NCI-H748 (cell line): ENCODE measurements around the gene CRYL1.

ENCODE experiments used
- DNase-seq: peaks from one replicate; lab custom pipeline; 2025; ENCODE audit not compliant: unreplicated experiment; lab: John Stamatoyannopoulos, UW

The CRYL1 gene

DNA sequence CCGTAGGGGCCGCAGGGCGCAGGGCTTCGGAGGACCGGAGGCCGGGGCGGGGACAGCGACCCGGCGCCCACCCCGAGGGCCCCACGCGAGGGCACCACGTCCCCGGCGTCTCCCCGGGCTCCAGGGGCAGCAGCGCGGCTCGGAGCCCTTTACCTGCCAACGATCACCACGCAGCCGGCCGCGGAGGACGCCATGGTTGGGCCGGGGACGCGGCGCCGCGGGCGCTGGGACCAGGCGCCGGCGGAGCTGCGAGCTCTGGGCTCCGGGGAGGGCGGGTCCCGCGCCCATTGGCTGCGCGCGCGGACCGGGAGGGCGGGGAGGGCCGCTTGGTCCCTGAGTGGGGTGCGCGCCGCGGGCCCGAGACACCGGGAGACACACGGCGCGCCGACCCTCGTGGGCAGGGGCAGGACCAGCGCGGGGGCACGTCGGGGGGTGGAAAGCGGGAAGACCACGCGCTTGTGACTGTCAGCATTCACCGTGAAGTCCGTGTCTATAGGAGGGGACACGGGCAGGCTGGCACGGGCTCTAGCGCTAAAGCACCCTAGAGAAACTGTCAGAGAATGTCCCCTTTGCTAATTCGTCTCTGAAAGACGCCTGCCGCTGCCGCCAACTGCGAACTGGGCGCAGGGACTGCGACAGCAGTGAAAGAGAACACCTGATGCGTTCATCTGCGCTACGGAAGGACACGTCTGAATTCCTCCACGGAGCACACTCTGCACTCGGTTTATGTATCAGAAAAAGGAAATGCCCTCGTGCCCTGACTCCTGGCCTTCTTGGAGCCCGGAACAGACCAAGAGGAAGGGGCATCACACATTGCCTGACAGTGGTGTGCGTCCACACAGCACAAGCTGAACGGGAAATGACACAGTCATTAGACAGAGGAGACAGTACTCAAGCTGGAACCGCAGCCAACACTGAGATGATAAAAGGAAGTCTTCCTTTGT lies at the start of gene CRYL1:
Gene CRYL1, minus strand, starts transcription at position 257 of the 944 bp plus-strand sequence. Its CDS starts 63 bp downstream, at position 194.
- DNase-seq, result peak; percentile 92

DNA sequence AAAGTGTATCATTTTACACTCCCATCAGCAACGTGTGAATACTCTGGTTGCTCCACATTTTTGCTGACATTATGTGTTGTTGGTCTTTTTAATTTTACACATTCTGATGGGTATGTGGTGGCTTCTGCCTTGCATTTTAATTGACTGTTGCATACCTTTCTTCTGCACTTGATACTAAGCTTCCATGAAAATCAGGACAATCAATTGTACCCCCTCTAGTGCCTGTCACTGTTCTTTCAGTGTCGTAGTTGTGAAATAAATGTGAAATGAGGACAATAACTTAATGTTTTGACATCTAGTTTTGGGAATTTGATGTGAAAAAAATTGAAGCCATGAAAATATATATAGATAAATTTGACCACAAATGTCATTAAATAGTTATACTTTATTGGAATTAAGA lies 48.0 kb upstream of the CRYL1 start:
- DNase-seq, result no peak

- DNase-seq, result no peak
Observed at GRCh38 chr13:20573186-20573585, 47.5 kb upstream of the CRYL1 start.

DNA sequence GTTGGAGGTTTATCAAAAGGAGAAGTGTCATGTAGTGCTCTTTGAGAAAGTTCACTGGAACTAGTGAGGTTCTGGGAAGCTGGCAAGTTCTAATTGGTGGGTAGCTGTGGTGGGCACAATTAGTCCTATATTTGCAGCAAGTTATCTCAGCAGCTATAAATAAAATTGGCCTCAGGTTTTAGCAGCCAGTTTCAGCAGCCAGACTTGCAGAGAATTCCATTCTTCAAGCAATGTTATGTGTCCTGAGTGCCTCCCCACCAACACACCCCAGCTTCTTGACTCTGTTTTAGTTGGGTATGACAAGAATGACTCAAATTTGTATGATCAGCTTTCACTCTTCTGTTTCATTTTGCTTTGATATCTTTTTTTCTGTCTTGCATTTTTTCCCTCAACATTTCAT lies 46.0 kb upstream of the CRYL1 start:
- DNase-seq, result no peak

DNA sequence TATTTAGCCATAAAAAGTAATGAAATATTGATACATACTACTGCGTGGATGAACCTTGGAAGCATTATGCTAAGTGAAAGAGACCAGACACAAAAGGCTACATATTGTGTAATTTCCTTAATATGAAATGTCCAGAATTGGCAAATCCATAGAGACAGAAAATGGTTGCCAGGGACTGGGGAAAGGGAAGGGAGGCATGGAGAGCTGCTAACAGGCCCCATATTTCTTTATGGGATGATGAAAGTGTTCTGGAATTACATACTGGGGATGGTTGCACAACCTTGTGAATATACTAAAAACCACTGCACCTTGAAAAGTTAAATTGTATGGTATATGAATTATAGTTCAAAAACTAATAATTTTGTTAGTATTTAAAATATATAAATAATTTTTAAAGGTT lies 44.9 kb upstream of the CRYL1 start:
- DNase-seq, result no peak

DNA sequence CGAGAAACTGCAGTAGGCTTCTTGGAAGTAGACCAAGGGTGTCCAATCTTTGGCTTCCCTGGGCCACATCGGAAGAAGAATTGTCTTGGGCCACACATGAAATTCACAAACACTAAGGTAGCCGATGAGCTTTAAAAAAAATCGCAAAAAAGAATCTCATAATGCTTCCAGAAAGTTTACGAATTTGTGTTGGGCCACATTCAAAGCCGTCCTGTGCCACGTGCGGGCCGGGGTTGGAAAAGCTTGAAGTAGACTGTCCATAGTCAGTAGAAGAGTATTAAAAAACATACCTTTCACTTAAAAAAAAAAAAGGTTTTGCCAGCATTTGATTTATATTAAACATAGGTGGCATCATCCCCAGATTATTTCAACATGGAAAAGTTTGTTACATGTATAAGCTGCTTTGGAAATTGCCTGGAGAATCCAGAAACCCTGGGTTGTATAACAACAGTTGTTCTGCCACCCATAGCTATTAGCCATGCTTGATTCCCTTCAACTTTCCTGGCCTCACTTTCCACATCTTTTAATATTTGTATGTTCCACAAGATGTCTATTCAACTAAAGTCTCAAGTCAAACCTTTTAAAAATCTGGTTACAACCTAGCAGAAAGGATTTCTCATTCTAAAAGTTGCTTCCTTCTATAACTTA lies 42.3 kb upstream of the CRYL1 start:
- no peak for DNase-seq

GRCh38 chr13:20566898-20567874 lies 41.5 kb upstream of the CRYL1 start, which contains the start of gene IFT88:
TSS of gene IFT88 (plus strand) at chr13:20567157. CDS start at chr13:20574386, 7,229 bp downstream.
- peak; percentile 99 for DNase-seq

- DNase-seq, result peak; percentile 98
Observed at GRCh38 chr13:20566468-20566897, 40.8 kb upstream of the CRYL1 start.

DNA sequence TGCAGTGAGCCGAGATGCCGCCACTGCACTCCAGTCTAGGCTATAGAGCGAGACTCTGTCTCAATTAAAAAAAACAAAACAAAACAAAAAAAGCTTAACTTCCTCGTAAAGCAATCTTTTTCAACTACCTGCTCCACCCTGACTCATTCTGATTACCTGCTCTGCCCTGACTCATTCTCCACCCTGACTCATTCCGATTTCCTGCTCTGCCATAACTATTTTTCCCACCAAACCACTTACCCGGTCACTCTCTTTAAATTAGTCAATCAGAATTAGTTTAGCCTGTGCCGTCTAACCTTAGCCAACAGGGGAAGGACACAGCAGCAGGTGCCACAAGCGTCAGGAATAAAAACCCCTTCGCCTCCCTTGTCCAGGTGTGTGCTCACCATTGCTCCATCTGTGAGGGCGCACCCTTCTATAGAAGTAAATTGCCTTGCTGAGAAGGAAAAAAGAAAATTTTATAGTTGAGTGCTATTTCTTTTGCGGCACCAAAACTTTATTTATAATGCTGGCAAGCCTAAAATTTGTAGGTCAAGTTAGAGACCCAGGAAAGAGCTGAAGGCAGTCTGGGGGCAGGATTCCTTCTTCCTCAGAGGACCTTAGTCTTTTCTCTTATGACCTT lies 39.6 kb upstream of the CRYL1 start:
- no peak for DNase-seq

DNA sequence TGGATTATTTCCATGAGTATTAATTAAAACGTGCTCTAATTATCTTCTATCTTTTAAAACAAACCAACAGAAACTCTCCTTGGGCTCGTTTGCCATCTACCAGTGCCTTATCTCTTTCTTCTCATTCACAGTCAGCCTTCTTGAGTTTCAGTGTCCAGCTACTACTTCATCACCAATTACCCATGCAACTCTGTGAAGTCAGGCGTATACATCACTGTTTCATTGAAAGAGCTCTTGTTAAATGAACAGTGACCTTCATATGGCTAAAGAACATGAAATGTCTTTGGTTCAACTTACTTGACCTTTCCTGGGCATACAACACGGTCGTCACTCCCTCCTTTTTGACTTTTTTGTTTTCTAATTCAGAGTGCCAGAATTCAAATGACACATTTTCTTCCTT lies 36.1 kb upstream of the CRYL1 start:
- no peak for DNase-seq

DNA sequence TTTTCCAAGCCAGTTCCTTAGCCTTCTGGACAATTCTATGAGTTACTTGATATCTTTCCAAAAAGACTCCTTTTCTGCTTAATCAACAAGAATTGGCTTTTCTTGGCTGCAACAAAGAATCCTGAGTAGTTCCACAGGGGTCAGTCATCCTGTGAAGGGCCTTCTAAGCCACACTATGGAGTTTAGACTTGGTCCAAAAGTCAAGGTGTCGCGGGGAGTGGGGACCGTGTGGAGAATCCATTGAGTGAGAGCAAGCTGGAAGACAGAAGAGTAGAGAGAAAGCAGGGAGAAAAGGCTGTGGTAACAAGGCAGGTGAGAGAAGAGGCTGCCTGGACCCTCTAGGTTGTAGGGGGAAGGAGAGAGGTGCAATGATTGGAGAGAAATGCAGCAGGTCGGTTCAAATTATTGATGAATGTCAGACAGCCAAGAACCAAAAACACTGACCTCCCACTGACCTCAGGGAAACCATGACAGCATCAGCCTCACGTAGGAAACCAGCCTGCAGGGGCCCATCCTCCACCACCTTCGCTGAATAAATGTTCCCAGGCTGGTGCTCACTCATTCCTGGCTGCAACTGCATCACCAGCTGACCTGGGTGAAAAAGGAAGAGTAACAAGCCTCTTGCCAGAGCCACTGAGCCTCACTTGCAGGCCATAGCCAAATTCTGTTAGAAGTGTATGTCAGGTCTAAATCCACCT lies 34.2 kb upstream of the CRYL1 start:
- DNase-seq, result no peak

- DNase-seq, result no peak
Observed at GRCh38 chr13:20558982-20559381, 33.3 kb upstream of the CRYL1 start.

- DNase-seq, result no peak
Observed at GRCh38 chr13:20553311-20553710, 27.7 kb upstream of the CRYL1 start.

- DNase-seq, result no peak
Observed at GRCh38 chr13:20550799-20551198, 25.1 kb upstream of the CRYL1 start.

DNA sequence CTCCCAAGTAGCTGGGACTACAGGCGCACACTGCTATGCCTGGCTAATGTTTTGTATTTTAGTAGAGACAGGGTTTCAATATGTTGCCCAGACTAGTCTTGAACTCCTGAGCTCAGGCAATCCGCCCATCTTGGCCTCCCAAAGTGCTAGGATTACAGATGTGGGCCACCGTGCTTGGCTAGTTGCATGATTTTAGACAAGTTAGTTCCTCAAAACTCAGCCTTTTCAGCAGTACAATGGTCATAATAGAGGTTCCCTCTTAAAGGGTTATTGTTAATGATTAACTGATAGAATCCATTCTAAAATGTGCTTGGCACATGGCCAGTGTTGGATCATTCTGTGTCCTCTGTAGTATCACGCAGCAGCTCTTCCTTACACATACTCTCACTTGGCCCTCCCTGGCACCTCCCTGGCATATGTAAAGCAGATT lies 21.8 kb upstream of the CRYL1 start:
- no peak for DNase-seq

DNA sequence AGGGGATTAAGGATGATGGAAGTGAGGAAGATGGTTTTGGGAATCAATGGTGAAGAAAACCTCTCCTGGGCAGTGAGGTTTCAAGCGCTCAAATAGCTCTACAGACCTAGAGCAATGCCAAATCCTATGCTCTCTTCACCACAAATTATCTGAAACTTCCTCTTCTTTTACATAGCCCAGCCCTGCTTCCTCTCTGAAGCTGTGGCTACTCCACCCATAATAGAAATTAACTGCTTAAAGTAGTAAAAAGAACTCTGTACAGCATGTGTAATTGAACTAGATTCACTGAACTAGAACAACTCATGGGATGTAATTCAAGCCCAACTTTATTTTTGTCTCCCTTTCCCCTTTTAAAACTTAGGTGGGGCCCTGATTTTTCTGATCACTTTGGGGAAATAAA lies 20.9 kb upstream of the CRYL1 start:
- no peak for DNase-seq

GRCh38 chr13:20544201-20544923 lies 18.7 kb upstream of the CRYL1 start:
- no peak for DNase-seq

DNA sequence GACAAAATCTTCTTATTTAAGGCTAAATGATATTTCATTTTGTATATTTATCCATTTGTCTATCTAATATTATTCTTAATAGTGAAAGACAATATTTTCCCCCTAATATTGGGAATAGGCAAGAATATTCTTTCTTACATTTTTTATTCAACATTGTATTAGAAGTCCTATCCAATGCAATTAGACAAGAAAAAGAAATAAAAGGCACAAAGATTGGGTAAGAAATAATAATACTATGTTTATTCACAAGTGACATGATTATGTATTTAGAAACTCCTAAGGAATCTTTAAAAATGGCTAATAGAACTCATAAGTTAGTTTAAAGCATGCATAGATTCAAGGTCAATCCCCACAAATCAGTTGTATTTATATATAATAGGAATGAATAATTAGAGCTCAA lies 11.3 kb upstream of the CRYL1 start:
- no peak for DNase-seq

DNA sequence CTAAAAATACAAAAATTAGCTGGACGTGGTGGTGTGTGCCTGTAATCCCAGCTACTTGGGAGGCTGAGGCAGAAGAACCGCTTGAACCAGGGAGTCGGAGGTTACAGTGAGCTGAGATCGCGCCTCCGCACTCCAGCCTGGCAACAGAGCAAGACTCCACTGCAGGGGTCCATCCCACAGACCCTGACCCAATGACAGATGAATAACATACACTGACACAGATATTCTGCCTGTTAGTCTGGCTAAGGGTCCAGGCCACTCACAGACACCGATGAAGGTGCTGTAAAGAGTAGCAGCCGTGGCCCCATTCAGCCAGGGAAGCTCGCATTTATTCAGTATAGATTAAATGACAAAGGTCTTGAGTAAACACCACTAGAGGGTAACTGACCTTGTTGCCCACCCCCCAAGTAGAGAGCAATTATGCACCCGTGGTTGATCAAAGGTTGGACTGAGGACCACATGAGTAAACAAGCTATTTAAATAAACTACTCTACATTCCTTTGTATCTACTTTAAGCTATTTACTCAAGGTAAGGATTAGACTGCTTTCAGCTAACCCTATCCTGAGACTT lies 8.5 kb upstream of the CRYL1 start:
- no peak for DNase-seq
